GM12872 (cell line): ENCODE results near the gene PPP2R2D.

ENCODE experiments used
- TF ChIP-seq, protein P1 (sequence below): IDR thresholded peaks from 3 replicates; pipeline ENCODE4 v1.5.1; 2011; ENCODE audit warnings: low read depth, mild to moderate bottlenecking, low read length, moderate library complexity; ENCODE audit not compliant: insufficient read depth

Gene PPP2R2D

DNA sequence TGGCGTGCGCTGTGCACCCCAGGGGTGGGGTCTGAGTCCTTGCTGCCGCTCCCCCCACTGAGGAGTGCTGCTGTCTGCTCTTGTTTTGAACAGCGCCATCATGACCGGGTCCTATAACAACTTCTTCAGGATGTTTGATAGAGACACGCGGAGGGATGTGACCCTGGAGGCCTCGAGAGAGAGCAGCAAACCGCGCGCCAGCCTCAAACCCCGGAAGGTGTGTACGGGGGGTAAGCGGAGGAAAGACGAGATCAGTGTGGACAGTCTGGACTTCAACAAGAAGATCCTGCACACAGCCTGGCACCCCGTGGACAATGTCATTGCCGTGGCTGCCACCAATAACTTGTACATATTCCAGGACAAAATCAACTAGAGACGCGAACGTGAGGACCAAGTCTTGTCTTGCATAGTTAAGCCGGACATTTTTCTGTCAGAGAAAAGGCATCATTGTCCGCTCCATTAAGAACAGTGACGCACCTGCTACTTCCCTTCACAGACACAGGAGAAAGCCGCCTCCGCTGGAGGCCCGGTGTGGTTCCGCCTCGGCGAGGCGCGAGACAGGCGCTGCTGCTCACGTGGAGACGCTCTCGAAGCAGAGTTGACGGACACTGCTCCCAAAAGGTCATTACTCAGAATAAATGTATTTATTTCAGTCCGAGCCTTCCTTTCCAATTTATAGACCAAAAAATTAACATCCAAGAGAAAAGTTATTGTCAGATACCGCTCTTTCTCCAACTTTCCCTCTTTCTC lies 55.0 kb downstream of the PPP2R2D start:
- TF ChIP-seq, protein P1, sequence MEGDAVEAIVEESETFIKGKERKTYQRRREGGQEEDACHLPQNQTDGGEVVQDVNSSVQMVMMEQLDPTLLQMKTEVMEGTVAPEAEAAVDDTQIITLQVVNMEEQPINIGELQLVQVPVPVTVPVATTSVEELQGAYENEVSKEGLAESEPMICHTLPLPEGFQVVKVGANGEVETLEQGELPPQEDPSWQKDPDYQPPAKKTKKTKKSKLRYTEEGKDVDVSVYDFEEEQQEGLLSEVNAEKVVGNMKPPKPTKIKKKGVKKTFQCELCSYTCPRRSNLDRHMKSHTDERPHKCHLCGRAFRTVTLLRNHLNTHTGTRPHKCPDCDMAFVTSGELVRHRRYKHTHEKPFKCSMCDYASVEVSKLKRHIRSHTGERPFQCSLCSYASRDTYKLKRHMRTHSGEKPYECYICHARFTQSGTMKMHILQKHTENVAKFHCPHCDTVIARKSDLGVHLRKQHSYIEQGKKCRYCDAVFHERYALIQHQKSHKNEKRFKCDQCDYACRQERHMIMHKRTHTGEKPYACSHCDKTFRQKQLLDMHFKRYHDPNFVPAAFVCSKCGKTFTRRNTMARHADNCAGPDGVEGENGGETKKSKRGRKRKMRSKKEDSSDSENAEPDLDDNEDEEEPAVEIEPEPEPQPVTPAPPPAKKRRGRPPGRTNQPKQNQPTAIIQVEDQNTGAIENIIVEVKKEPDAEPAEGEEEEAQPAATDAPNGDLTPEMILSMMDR = no peak

DNA sequence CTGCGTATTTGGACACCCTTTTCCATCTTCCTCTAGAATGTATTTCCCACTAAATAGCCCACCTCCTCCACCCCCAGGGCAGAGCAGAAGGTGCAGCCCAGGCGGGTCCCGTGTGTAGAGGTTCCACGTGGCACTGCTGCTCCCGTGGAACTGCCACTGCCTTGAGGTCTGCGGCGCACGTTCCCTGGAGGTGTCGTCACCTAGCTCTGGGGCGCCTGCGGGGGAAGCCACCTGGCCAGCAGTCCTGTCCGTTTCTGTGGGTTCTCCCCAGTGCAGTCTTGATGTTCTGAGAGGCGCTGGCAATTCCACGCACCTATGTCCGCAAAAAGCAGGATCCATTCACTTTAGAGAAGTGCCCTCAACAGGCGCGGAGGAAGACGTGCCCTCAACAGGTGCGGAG lies 59.0 kb downstream of the PPP2R2D start:
- TF ChIP-seq, protein P1 = no peak

DNA sequence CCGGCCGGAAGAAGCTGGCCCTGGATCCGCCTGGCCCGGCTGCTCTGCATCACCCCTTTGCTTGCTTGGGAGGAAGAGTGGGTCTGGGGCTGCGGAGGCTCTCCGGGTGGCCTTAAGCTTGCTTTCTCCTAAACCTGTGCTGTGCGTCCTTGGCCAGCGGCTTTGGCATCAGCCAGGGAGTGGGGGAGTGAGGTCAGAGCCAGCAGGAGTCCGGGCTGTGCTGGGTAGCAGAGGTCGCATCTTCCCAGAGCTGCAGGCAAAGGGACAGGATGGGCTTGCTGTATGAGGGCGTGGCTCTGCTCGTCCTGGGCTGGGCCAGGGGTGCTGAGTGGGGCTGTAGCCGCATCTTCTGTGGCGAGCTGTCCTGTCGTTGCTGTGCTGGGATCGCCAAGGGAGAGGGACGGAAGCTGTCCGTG lies 59.8 kb downstream of the PPP2R2D start:
- TF ChIP-seq, protein P1 = no peak

DNA sequence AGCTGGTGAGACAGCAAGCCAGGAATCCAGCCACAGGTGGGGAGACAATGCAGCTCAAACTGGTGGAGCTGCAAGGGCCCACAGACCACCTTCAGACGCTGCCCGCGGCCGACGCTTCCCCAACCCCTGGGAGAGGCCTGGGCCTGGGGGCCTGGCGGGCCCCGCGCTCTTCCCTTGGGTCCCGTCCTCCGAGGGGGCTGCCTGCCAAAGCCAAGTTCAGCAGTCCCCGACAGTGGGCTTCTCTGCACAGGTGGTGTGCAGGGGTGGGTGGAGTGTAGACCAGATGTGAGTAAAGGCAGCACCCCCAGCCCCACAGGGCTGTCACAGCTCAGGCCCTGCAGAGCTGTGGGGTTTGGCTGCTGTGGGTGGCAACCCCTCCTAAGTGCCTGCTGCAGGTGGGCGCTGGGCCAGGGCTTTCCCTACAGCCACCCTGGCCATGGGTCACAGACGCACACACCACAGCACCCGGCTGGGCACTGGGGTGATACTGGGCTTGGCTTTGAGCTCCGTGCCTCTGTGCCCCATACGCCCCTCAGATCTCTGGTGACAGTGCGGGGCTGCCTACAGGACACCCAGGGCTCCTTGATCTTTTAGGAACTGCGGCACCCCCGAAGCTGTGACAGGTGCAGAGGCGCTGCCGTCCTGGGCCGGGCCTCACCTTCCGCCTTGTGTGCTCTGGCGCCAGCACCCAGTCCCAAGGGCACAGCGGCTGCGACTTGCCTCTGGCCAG lies 60.4 kb downstream of the PPP2R2D start:
- TF ChIP-seq, protein P1 = no peak

DNA sequence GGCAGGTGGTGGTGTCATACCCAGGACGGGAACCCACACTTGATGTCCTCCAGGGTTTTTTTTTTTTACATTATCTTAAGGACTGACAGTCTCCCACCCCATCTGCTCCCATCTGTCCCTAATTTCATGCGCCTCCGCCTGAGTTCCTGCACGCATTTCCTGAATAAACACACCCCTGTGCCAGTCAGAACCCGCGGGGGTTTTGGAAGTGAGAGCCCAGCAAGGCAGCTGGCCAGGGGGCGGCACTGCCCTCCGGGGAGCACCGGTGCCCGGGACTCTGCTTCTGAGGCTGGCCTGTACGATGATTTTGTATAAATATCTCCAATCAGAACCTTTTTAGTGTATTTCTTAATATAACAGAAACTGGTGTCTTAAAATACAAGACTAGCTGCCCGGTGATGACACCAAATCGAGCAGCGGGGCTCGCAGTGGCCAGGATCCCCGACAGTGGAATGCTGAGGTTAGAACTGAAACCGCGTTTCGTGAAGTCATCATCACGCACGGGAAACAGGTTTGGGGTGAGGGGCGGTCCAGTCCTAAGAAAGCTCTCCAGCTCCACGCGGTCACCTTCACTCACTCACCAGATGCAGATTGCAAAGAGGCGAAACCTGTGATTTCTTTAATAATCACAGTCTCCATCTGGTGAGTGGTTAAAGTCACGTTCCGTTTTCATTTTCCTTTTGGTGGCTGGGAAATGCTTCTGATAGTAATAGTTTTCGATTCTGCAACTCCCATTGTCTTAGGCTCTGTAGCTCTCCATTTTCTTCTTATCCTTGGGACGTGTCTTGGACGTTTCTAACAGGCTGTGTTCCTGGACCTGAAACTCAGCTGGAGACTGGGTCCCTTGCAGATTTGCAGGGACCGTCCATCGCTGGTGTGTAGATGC lies 61.2 kb downstream of the PPP2R2D start:
- TF ChIP-seq, protein P1 = no peak

DNA sequence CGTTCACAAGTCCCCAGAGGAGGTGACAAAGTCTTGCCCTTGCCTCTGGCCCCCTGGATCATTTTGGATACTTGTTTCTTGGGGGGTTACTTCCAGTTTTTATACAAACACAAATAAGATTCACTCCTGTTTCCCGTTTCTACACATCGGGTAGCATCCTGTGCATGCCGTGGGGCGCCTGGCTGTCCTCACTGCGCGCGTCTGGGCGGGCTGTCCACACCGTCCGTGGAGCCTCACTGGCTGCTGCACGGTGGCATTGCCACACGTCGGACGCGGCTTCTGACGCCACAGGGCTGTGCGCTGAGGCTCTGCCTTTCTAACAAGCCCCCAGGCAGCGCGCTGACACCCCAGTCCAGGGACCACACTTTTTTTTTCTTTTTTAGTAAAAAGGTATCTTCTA lies 62.5 kb downstream of the PPP2R2D start:
- TF ChIP-seq, protein P1 = no peak

DNA sequence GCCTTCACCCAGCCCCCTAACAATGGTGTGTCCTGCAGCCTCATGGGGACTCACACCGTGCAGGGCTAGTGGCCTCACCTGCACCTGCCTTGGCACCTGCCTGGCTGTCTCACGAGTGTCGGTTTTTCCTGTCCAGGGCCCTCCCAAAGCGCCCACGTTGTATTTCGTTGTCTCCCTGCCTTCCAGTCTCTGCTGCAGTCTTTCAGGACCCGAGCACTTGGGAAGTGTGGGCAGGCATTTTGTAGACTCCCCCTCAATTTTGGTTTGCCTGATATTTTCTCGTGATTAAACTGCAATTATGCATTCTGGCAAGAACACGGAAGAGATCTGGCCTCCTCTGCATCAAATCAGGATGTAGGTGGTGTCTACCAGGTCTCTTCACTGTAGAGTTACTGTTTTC lies 63.0 kb downstream of the PPP2R2D start:
- TF ChIP-seq, protein P1 = no peak
